Tibial nerve (tissue), 3 donors: ENCODE data around the gene UBE2R2.

Experiments used
- CTCF ChIP-seq, 5 experiments: fragments of 200-600 bp in 3 of 5; fragments of 450-650 bp in 2 of 5; sonication (generic) in 3 of 5; IDR thresholded peaks; one replicate each; pipeline ENCODE4 v1.5.1; 2016 to 2019; ENCODE audit warnings: antibody characterized with exemption in 5 of 5, mild to moderate bottlenecking in 3 of 5, moderate library complexity in 2 of 5
- POLR2A ChIP-seq, 2 donors: fragments of 450-650 bp; IDR thresholded peaks; one replicate each; pipeline ENCODE4 v1.6.1; 2017; ENCODE audit warnings: antibody characterized with exemption in 2 of 2, mild to moderate bottlenecking in 2 of 2, moderate library complexity in 2 of 2

- no peak for TF ChIP-seq CTCF (IDR thresholded peaks at IDR 0.05)
- TF ChIP-seq POLR2A (IDR thresholded peaks at IDR 0.05): no peak
These were observed 3.3 kb downstream of the UBE2R2 start for GRCh38 chr9:33820231-33820745.
